Hippocampal formation (tissue), 2 donors: ENCODE measurements around the gene CD34.
"Not testable (repeated sequence)": the region's sequence is repeated elsewhere in the genome, so short reads cannot be mapped to it uniquely, and the experiment has no call there.

Source experiments
- DNase-seq, 2 donors: peaks; one replicate each; lab custom pipeline; 2025; lab: John Stamatoyannopoulos, UW

The CD34 gene

DNA sequence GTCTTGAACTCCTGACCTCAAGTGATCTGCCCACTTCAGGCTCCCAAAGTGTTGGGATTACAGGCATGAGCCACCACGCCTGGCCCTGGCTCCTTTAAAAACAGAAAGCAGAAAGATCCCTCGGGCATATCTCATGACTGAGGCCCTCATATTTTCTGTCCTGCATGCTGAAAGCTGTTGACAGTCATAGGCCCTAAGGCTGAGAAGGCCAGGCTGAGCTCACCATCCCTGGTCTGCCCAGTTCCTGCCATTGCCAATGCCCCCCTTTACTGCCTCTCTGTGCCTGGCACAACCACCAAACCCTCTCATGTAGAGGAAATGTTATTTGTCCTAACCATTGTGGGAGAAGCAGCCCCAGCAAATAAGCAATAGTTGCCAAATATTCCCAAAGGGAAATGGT, 12.7 kb downstream of the CD34 start:
- DNase-seq = no peak

DNA sequence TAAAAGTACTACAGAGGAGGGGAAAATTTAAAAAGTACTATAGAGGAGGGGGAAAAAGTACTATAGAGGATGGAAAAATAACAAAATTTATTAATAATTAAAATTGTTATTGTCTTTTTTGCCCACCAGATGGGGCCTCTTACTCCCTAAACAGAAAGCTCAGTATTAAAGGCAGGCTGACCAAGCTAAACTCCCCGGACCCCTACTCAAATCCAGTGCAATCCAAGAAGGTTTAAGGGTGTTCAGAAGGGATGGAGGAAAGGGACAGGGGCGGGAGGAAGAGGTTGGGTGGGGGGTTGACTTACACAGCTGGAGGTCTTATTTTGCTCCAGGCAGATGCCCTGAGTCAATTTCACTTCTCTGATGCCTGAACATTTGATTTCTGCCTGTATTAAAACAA, 13.7 kb downstream of the CD34 start:
- peak in 1 of 2 donors; percentile 26 for DNase-seq

DNA sequence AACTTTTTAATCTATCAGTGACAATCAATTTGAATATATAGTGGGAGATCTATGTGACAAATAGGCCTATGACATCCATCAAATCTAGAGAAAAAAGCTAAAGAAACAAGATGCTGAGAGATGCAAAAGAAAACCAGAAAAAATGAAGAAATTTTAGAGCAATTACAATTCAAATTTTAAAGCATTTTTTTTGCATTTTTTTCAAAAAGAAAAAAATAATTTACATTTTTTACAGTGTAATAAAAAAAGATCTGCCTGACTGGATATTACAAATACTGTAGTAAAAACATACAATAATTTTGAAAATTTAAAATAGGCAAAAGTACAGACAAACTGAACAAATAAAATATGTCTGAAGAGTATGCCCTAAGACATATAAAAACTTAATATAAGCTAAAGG, 14.4 kb downstream of the CD34 start:
- DNase-seq = no peak

DNA sequence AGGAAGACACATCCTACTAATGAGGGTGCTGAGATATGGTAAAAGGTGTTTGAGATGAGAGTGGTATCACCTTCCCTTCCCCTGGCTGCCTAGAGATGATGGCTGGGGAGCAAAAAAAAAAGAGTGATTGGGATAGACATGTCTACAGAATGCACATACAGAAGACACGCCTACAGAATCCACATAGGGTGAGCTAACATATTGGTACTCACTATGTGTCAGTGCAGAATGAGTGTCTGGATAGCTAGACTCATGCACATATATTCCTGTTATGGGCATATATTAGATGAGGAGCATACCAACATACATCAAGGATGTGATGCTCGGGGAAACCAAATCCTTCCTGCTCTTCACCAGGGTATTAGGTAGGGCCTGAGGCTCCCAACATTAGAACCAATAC, 16.2 kb downstream of the CD34 start:
- no peak for DNase-seq

DNA sequence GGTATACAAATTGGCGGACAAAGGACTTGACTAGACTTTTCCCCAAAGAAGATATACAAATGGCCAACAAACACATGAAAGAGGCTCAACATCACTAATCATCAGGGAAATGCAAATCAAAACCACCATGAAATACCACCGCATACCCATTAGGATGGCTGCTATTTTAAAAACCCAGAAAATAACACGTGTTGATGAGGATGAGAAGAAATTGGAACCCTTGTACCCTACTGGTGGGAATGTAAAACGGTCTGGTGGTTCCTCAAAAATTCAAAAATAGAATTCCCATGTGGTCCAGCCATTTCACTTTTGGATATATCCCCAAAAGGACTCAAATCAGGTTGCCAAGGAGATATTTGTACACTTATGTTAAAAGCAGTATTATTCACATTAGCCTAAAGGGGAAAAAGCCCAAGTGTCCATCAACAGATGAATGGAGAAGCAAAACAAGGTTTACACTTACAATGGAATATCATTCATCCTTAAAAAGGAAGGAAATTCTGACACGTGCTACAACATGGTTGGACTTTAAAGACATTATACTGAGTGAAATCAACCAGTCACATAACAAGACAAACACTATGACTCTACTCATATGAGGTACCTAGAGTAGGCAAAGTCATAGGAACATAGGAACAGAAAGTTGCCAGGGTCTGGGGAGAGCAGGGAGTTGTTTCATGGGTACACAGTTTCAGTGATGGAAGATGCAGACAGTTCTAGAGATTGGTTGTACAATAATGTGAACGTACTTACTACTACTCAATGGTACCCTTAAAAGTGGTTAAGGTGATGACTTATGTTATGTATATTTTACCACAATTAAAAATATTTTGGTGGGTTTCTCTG, 17.0 kb downstream of the CD34 start:
- DNase-seq = no peak

DNA sequence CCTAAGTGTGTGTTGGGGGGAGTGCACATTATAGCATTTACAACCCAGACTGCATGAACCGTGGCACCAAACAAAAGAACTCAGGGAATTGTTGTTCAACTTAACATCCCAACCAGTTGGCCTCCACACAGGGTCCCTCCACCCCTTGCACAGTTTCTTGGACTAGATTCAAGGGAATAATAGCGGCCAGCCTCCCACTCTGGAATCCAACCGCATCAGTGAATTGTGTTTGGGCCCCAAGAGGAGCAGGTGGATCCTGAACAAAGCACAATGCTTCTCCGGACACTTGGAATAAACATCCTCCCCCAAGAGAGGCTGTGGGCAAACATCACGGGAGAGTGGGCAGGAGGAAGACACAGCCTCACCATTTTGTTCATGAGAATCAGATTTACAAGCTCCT, 18.2 kb downstream of the CD34 start:
- no peak for DNase-seq

DNA sequence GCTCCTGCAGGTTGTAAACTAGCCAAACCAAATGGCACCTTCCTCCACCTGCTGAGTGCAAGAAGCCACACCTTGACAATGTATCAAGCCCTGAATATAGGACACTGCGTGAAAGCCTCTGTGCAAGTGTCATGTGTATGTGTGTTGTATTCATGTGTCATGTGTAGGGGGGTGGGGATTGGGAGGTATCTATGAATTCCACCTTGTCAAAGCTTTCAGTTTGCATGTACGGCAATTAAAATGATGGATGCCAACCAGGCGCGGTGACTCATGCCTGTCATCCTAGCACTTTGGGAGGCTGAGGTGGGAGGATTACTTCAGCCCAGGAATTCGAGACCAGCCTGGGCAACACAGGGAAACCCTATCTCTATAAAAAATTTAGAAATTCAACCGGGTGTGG, 19.8 kb downstream of the CD34 start:
- DNase-seq = no peak

DNA sequence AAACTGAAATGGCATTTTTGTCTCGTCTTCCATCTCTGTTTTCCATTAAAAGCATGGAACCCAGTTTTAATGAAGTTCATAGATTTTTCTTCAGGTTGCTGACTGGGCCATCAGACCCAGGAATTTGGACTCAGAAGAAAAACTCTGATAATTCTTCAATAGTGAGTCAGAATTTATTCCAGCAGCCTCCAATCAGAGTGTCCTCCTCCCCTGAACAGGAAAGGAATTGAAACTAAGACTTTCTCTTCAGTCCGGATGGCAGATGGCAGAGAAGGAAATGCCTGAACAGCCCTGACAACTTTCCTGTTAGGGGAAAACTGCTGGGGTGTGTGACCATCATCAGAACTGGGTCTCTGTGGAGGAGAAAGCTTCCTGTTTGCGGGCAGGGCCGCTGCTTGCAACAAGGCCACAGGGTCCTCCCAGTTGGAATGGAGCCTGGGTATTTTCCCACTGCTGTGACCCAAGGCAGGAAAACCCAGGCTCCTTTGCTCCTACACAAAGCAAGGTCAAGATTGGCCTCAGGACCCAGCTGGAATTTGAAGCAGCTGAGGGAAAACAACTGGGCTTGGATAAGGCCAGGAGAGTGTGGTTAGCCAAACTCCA, 20.7 kb downstream of the CD34 start:
- peak; percentile 36 to 47 for DNase-seq

DNA sequence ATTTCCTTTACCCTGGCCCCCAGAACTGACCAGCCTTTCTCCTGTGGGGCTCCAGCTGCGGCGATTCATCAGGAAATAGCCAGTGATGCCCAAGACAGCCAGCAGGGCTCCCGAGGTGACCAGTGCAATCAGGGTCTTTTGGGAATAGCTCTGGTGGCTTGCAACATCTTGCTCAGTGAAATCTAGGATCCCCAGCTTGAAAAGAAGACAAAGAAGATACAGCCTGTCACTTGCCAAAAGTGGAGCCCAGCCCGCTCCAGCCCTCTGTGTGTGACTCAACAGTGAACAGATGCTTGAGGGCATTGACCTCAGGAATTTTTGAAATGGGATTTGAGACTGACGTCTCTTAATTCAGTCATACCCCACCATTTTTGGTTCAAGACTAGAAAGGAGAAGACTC, 22.3 kb downstream of the CD34 start:
- DNase-seq = no peak

DNA sequence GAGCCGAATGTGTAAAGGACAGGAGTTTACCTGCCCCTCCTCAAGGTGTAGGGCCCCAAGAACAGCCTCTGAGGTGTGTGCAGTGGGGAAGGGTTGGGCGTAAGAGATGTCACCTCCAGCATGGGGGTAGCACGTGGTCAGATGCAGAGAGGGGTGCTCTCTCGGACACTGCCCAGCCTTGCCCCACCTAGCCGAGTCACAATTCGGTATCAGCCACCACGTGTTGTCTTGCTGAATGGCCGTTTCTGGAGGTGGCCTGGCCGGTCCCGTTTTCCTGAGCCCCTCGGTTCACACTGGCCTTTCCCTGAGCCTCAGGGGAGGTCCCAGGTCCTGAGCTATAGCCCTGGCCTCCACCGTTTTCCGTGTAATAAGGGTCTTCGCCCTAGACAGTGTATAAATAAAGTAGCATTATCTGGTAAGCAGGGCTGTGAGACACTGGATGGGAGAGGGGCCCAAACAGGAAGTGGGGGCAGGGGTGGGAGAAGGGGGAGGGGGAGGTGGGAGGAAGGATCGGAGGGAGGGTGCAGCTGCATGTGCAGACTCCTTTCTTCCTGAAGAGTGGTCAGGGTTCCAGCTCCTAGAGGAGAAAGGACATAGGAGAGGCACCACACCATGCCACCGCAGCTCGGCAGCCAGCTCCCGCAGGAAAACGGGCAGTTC, 23.3 kb downstream of the CD34 start:
- DNase-seq = no peak

DNA sequence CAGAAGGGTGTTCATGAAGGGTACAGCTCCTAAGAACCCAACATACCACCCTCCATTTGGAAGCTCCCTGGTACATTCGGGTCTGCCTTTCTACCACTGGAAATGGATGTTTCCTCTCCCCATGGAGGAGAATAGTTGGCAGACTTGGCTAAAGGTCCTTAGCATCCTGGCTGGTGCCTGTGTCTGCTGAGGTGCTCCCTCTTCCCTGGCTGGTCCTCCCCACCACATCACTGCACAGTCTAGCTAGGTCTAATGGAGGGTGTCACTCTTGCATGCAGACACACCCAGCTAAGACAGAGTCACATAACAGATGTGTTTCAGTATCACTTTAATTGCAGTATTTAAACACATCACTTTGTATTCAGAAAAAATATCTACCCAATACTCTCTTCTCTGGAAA, 24.7 kb downstream of the CD34 start:
- no peak for DNase-seq

DNA sequence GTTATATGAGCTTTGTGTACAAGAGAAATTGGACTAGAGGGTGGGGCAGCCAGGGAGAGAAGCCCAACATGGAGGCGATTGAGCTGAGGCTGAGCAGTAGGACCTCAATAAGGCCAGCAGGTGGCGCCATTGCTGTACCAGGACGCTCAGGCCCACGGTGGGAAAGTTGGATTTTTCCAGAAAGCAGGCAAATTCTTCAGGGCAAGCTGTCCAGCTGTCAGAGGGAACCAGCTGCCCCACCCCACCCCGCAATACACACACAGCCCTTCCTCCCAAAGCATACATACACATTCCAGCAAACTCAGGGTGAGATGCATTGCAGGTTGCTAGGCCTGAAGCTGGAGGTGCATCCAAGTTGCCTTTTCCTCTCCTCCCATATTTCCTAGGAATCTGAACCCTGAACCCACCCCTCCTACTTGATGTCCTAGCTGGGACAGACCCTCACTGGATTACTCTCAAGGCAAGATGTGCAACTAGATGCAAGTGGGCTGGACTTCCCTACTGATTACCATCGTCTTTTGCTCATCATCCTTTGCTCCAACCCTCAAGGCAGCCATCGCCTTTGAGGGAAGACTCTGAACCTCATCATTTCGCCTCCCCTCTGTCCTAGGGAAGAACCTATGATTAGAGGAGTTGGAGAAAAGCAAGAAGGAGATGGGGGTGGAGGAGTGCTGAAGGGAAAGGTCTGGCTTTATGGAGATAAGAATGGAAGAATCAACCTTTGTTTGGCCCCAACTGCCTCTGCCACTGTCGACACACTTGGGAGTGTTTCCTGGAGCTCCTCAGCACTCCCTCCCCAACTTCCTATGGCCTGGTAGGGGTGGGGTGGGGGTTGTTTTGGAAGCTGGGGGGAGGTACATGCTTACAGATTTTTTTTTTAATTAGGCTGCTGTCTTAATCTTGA, 25.5 kb downstream of the CD34 start:
- DNase-seq = peak; percentile 80 to 86

DNA sequence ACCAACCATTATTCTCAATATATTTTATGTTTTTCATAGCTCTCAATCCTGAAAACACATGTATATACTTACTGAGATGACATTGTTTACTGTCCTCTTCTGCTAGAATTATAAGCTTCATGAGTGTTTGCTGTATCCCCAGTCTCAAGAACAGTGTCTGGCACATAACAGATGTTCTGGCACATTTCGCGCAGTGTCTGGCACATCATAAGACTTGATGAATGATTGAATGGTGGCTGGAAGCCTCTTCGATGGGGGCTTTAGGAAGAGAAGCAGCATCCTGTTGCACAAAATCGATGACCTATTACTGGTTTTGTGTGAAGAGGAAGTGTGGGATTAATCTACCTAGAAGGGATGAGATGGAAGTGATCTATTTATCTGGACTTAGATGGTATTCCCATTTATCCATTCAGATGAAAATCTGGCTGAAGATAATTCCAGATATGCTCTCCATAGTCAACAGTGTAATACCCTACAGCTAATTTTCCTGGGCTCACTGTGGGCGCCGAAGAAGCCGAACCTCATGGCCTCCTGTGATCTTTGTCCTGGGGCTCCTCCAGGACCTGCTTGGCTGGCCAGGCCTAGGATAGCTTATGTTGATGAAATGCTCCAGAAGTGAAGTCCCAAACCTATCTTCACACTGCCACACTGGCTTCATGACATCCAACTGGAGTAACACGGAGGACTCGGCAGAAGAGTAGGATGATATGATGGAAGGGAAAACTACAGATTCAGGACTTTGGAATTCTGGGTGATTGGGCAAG, 26.5 kb downstream of the CD34 start:
- DNase-seq = no peak

DNA sequence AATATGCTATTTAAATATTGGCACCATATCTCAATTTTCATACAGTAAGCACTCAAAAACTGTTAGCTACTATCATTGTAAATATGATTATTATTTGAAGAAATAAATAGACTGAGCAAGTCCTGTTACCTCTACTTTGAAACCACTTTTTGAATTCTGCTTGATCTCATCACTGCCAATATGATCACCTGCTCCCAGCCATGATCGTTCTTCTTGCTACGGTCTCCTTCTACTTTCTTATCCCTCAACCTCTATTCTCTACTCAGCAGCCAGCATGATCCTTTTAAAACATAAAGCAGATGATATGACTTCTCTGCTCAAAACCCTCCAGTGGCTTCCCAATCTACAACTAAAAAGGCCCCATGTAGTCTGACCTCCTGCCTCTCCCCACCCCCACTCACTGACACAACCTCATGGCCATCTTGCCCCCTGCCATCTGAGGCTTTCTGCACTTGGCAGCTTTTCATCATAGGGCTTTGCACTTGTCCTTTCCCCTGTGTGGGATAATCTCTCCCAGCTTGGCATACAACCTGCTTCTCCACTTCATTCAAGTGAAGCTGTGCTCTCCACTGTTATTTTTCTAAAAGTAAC, 27.2 kb downstream of the CD34 start:
- no peak for DNase-seq

DNA sequence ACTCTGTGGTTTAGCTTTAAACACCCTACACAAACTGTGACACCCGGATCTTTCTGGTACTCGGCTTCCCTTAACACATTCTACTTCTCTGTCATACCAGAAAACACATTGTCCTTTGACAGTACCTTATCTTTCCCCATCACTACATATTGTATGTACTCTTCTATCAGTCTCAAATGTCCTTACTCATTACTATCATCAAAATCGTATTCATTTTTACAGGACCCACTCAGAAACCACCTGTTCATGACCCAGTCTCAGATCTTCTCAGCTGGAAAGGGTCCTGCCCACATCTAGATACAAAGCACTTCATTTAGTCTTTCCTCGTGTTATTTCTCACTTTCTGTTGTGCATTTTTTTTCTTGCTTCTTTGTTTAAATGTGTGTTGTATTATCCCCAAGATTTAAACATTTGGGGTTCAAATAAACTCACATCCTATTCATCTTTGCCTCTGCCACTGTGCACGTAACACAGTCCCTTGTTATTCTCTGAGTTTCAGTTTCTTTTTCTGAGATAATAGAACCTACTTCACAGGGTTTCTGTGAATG, 27.7 kb downstream of the CD34 start:
- DNase-seq = no peak

DNA sequence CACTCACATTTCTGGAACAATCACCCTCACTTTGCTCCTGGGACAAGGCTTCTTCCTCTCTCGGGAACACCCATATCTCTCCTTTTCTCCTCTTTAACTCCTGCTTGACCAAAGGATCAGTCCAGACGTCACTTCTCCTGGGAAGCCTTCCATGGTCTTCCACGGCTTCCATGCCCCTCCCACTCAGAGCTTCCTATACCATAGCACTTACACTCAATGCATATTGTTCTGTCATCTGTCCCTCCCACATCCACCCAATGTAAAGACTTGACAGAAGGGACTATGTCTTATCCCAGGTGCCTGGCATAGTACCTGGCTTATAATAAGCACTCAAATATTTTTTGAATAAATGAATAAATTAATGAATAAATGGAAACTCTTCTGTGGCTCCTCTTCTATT, 28.2 kb downstream of the CD34 start:
- DNase-seq = no peak

DNA sequence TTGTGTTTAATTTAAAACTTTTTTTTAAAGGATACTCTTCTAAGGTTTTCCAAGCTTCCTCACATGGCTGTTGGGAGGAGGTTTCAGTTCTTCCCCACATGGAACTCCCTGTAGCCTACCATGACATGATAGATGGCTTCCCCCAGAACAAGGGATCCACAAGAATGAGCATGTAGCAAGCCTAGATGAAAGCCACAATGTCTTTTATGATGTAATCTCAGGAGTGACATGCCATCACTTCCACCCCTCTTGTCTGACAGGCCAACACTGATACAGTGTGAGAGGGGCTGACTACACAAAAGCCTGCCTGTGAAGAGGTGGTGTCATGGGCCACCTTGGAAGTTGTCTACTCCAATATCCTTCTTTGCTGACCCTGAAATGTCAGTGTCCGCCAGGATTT, 32.0 kb downstream of the CD34 start:
- DNase-seq = no peak

DNA sequence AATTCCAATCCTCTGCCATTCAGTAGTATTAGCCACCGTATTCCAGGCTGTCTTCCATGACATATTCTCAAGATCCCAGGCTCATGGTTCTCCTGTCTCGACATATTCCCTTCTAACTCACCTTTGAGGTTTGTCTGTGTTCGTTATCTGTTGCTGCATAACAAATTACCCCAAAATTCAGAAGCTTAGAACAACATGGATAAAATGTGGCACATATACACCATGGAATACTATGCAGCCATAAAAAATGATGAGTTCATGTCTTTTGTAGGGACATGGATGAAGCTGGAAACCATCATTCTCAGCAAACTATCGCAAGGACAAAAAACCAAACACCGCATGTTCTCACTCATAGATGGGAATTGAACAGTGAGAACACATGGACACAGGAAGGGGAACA, 33.0 kb downstream of the CD34 start:
- not testable (repeated sequence) for DNase-seq

DNA sequence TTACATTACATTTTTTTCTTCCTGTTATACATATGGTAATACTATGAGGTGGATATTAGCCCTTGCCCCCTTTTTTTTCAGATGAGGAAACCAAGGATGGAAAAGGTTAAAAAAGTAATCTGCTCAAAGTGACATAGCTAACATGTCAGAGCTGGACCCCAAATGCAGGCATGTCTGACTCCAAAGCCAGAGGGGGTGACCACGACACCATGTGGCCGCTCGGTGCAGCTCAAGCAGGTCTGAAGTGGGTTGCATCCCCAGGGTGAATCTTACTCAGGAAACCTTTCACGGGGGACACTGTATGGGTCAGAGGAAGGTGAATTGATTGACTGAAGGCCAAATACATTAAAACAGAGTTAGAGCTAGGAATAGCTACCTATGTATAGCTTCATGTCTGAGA, 34.8 kb downstream of the CD34 start:
- no peak for DNase-seq

DNA sequence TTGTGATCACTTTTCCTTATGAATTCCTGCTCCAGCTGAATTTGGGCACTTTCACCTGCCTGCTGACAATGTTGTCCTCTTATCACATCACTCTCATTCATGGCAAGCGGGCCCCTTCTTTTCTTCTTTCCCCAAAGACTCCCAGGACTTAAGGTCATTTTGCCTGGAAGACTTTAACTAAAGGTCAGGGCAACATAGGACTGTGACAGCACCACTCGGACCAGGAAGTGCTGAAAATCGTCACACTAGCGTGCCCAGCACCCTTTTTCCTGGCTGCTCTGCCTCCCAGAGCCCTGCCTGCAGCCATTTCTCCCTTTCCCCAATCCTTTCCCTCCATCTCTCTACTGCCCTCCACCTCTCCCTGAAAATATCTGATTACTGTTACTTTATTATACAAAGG, 35.4 kb downstream of the CD34 start:
- no peak for DNase-seq
